Heart right ventricle (tissue), 16 donors: ENCODE measurements around the gene ADAMTS2. TPM values are rescaled to one million over a fixed set of nuclear protein-coding genes. Genes with fewer than 3 reads are reported as not detected.

Experiments used
- ATAC-seq, 8 donors: fragments of 200-7000 bp; cut with Tn5 transposase; one replicate each; pipeline ENCODE4 v1.9.1; 2020; ENCODE audit warnings: mild to moderate bottlenecking in 8 of 8, moderate library complexity in 8 of 8, moderate number of reproducible peaks in 1 of 8
- DNase-seq, 2 donors: peaks; one replicate each; pipeline ENCODE4 v3.0.0-alpha.2; 2020
- H3K27ac ChIP-seq, 10 donors: fragments of 200-600 bp; sonication (generic) in 2 of 10; one replicate each; pipeline versions ENCODE4 v1.5.0 to v1.8.0; 2020 to 2022; ENCODE audit warnings: mild to moderate bottlenecking in 3 of 10
- H3K27me3 ChIP-seq, 7 donors: fragments of 200-600 bp; one replicate each; pipeline ENCODE4 v1.8.0; 2021 to 2022; ENCODE audit warnings: mild to moderate bottlenecking in 2 of 7
- H3K36me3 ChIP-seq, 9 donors: fragments of 200-600 bp; sonication (generic) in 1 of 9; one replicate each; pipeline versions ENCODE4 v1.5.0 to v1.8.0; 2020 to 2022; ENCODE audit warnings: mild to moderate bottlenecking in 2 of 9
- H3K4me1 ChIP-seq, 9 donors: fragments of 200-600 bp; sonication (generic) in 1 of 9; one replicate each; pipeline versions ENCODE4 v1.5.0 to v1.8.0; 2020 to 2022; ENCODE audit warnings: mild to moderate bottlenecking in 4 of 9
- H3K4me3 ChIP-seq, 10 donors: fragments of 200-600 bp; sonication (generic) in 2 of 10; one replicate each; pipeline versions ENCODE4 v1.5.0 to v1.8.0; 2020 to 2022; ENCODE audit warnings: mild to moderate bottlenecking in 7 of 10, moderate library complexity in 2 of 10
- H3K9me3 ChIP-seq, 11 donors: fragments of 200-600 bp in 10 of 11; sonication (generic) in 2 of 11; one replicate each; pipeline versions ENCODE4 v1.5.0 to v1.8.0; 2013 to 2022; ENCODE audit warnings: mild to moderate bottlenecking in 2 of 11, control low read depth in 1 of 11, moderate library complexity in 1 of 11
- CTCF ChIP-seq, 9 donors: fragments of 200-600 bp; sonication (generic) in 2 of 9; IDR thresholded peaks; one replicate each; pipeline versions ENCODE4 v1.5.0 to v1.8.0; 2021 to 2022; ENCODE audit warnings: antibody characterized with exemption in 9 of 9, mild to moderate bottlenecking in 5 of 9, moderate library complexity in 1 of 9
- WGBS, 2 donors: extraction: QIAGEN DNeasy Blood & Tissue Kit; methylation state at CpG; one replicate each; pipeline ENCODE4 v1.1.7; 2013; ENCODE audit warnings: inconsistent platforms in 1 of 2; 5-methylcytosine and 5-hydroxymethylcytosine counted together
- intact Hi-C, 10 donors: fragments of 100-400 bp; cut with DNase I; formaldehyde crosslinking; loops; one replicate each; pipeline versions ENCODE4 v1.11.1 to v1.14.2; 2022
- polyA plus RNA-seq, 2 donors: library from polyadenylated mRNA; stranded (reverse); fragments of 200-250 nt; gene quantifications; one replicate each; pipeline ENCODE4 v1.2.3, GENCODE V29; 2013
- total RNA-seq, 10 donors: library from RNA; stranded (reverse); fragmentation: NEBNext Ultra II Directional in 3 of 10; extraction: Animal tissue kit (Norgen Biotek cat#: 25700) in 3 of 10; gene quantifications; one replicate each; pipeline versions ENCODE4 v1.2.1 to v1.2.4, GENCODE V29; 2021 to 2023
- donor health status: Arrhythmogenic right ventricular cardiomyopathy.
- donor health status: ischemic (EF 13 %, LVEDD 7.1; RV severe dilation, severe dysfunction).
- donor health status: healthy with polysubstance abuse.
- donor health status: DM: no; HTN: yes; CAD: no.
- donor health status: DM: no; HTN: no; CAD: no.
- donor health status: ischemic (EF 25% LVEDD 6.9; RV normal size, moderate dysfunction).
- donor health status: ischemic (EF 25% LVEDD 5.7; RV mildly dilated, moderate dysfunction).
- donor health status: healthy.
- donor health status: DM: yes; HTN: yes; CAD: no.
- donor health status: Ischemic cardiomyopathy.
- donor health status: ischemic (EF 35%, LVEDD 5.7; RV mildly dilated, moderate dysfunction).
- donor health status: nonischemic (EF 11% LVEDD 7.7; RV severe dilation, severe dysfunction).
- donor health status: DM: yes; HTN: yes; CAD: no.
- donor health status: PGD.
- donor health status: ischemic (EF 29% LVEDD 5.4; RV normal size, mild dysfunction).
- donor health status: nonischemic (EF 23%, LVEDD 6.1; RV moderate dilation, normal function).

ADAMTS2 gene
- total and polyA plus RNA-seq, 12 donors, result 1.7 to 13.5 (median 3.9) TPM

- Histone ChIP-seq H3K4me1 (no peaks in the 10 kb centered on the region), H3K27me3 (peaks cover 0 to 6% (median 0%) of the 10 kb centered on the region in 7 donors), H3K27ac (no peak overlapping the region), H3K4me3 (no peak overlapping the region), H3K9me3 (no peaks in the 10 kb centered on the region), H3K36me3 (no peaks in the 10 kb centered on the region)
- no peak for ATAC-seq
- intact Hi-C loops, result no loop called here
- TF ChIP-seq CTCF (IDR thresholded peaks at IDR 0.05), result no peak
- DNase-seq, result no peak
- WGBS, 2 donors, result 91 to 93% methylated on average over 11 of the region's 11 CpGs
Observed at GRCh38 chr5:179199246-179199645, 146.0 kb downstream of the ADAMTS2 start.

GRCh38 chr5:179198825-179199224, 146.4 kb downstream of the ADAMTS2 start:
- 88 to 93% methylated on average over 8 of the region's 8 CpGs for WGBS, 2 donors
- Histone ChIP-seq H3K27me3 (peaks cover 0 to 6% (median 0%) of the 10 kb centered on the region in 7 donors), H3K27ac (no peak overlapping the region), H3K36me3 (no peaks in the 10 kb centered on the region), H3K4me3 (no peak overlapping the region), H3K9me3 (no peaks in the 10 kb centered on the region), H3K4me1 (no peaks in the 10 kb centered on the region)
- no peak for TF ChIP-seq CTCF (IDR thresholded peaks at IDR 0.05)
- no peak for ATAC-seq
- intact Hi-C loops, result no loop called here
- DNase-seq, result no peak

- no peak for ATAC-seq
- no peak for DNase-seq
- 77% methylated on average over 10 of the region's 10 CpGs for WGBS, 2 donors
Observed at GRCh38 chr5:179196405-179197079, 148.7 kb downstream of the ADAMTS2 start.

More at GRCh38 chr5:179196405-179197079, 148.7 kb downstream of the ADAMTS2 start:
- Histone ChIP-seq H3K27me3 (peaks cover 0 to 9% (median 0%) of the 10 kb centered on the region in 7 donors), H3K36me3 (no peaks in the 10 kb centered on the region), H3K27ac (no peak overlapping the region), H3K4me1 (no peaks in the 10 kb centered on the region), H3K9me3 (no peaks in the 10 kb centered on the region), H3K4me3 (no peak overlapping the region)
- no peak for TF ChIP-seq CTCF (IDR thresholded peaks at IDR 0.05)
- intact Hi-C loops, result no loop called here
